ENCODE measurements around the gene LRRC71.

DNA sequence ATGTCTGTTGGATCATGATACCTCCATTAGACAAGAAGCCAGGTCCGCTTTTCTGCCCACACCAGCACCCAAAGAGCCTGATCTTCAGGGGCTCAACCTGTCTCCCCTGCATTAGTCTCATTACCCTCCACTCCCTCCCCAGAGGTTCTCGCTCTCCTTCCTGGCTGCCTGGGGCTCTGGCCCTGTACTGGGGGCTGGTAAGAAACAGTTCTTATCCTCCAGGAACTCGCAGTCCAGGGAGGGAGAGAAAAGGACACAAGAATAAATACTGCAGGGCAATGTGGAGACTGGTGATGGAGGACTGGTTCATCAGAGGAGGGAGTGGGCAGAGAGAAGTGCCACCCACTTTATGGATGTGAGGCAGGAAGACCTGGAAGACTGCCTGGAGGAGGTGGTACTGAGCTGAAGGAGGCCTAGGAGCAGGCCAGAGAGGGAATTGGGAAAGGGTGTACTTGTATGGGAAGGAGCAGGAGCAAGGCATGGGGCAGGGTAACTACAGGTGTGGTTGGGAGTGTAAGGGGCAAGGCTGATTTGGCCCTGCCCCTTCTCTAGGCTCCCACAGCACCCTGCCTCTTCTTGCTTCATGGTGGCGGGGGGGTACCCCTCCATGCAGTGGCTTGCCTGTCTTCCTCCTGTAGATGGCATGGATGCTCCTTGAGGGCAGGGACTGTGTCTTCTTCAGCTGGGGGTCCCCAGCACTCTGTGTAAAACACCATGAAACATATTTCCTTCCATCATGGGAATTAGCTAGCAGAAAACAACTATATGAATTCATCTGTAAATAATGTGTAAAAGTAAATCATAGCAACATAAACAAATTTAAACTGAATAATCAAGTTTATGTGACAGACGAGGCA lies 5.0 kb downstream of the LRRC71 start:
- TF ChIP-seq POLR2A (IDR thresholded peaks at IDR 0.05): no peak
- TF ChIP-seq, protein P1, sequence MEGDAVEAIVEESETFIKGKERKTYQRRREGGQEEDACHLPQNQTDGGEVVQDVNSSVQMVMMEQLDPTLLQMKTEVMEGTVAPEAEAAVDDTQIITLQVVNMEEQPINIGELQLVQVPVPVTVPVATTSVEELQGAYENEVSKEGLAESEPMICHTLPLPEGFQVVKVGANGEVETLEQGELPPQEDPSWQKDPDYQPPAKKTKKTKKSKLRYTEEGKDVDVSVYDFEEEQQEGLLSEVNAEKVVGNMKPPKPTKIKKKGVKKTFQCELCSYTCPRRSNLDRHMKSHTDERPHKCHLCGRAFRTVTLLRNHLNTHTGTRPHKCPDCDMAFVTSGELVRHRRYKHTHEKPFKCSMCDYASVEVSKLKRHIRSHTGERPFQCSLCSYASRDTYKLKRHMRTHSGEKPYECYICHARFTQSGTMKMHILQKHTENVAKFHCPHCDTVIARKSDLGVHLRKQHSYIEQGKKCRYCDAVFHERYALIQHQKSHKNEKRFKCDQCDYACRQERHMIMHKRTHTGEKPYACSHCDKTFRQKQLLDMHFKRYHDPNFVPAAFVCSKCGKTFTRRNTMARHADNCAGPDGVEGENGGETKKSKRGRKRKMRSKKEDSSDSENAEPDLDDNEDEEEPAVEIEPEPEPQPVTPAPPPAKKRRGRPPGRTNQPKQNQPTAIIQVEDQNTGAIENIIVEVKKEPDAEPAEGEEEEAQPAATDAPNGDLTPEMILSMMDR (IDR thresholded peaks at IDR 0.05): no peak

All from testis (tissue), 2 donors.